ENCODE measurements around the gene C5. TPM values are rescaled to one million over a fixed set of nuclear protein-coding genes. Genes with fewer than 3 reads are reported as not detected.

C5 gene
- total RNA-seq, 1 donor from 2014 or later = 2.0 TPM

DNA sequence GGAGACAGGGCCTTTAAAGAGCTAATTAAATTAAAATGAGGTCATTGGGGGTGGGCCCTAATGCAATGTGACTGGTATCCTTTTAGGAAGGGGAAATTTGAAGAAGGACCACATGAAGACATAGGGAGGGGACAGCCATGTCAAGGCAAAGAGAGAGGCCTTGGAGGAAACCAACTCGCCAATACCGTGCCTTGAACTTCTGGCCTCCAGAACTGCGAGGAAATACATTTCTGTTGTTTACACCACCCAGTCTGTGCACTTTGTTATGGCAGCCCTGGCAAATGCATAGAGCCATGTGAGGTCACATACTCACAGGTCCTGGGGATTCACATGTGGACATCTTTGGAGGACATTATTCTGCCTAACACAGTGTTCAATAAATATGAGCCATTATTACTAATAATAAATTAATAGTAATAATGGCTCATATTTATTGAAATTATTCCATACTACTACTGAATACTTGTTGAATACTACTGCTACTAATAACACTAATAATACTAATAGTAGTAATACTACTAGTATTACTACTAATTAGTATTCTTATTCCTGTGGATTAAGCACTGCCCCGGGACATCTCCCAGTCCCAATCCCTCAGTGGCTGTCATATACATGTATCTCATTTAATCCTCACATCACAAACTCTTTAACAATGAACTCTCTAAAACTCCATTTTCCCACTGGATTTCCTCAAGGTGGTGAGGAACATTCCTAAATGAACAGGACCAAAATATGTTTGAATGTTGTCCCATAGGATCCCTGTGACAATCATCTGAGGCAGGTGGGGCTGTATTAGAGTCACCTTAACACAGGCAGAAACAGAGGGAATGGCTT lies 131.9 kb downstream of the C5 start:
- Histone ChIP-seq H3K4me1 (peaks cover 40% of the 10 kb centered on the region), H3K36me3 (no peaks in the 10 kb centered on the region), H3K9me3 (no peaks in the 10 kb centered on the region), H3K27me3 (no peaks in the 10 kb centered on the region), H3K4me3 (no peak overlapping the region), H3K27ac (peak overlapping the region; percentile 83)
- intact Hi-C loops (cut with DNase I) = no loop called here
- TF ChIP-seq, protein P1, sequence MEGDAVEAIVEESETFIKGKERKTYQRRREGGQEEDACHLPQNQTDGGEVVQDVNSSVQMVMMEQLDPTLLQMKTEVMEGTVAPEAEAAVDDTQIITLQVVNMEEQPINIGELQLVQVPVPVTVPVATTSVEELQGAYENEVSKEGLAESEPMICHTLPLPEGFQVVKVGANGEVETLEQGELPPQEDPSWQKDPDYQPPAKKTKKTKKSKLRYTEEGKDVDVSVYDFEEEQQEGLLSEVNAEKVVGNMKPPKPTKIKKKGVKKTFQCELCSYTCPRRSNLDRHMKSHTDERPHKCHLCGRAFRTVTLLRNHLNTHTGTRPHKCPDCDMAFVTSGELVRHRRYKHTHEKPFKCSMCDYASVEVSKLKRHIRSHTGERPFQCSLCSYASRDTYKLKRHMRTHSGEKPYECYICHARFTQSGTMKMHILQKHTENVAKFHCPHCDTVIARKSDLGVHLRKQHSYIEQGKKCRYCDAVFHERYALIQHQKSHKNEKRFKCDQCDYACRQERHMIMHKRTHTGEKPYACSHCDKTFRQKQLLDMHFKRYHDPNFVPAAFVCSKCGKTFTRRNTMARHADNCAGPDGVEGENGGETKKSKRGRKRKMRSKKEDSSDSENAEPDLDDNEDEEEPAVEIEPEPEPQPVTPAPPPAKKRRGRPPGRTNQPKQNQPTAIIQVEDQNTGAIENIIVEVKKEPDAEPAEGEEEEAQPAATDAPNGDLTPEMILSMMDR (IDR thresholded peaks at IDR 0.05) = no peak
- TF ChIP-seq POLR2AphosphoS5 (IDR thresholded peaks at IDR 0.05; ENCODE audit: insufficient read depth in 1 of 2, low read depth in 1 of 2) (no peak), POLR2A (IDR thresholded peaks at IDR 0.05) (no peak)
- DNase-seq (ENCODE audit: extremely low spot score in 2 of 2) = no peak

DNA sequence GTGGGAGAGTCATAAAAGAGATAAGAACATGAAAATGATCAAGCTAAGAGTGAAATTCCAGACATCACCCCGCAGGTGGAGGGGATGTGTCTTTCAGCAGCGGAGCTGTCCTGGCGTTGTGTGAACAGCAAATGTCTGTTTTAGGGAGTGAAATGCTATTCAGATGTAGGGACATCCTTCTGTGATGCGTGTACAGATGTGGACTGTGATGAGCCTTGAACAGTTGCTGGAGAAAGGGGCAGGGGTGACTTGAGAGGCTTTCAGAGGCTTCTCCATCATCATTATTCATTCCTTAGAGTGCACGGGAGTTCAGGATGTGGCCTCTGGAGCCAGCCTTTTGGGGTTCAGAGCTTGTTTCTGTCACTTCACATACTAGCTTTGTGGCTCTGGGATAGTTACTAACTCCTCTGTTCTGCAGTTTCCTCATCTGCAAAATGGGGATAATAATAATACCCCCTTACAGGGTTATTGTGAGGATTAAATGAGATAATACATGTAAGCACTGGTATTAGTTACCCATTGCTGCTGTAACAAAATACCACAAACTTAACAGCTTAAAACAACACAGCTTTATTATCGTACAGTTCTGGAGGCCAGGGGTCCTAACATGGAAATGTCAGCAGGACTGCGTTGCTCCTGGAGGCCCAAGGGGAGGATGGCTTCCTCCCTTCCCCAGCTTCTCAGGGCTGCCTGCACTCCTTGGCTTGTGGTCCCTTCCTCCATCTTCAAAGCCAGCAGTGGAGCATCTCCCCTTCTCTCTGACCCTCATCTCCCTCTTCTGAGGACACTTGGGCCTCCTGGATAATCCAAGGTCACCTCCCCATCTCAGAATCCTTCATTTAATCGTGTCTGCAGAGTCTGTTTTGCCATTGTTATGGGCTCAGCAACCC lies 132.8 kb downstream of the C5 start:
- H3K36me3 ChIP-seq = no peaks in the 10 kb centered on the region
- H3K4me3 ChIP-seq = no peak overlapping the region
- H3K27ac ChIP-seq = peak overlapping the region; percentile 59
- no peaks in the 10 kb centered on the region for H3K9me3 ChIP-seq
- intact Hi-C loops (cut with DNase I) = no loop called here
- DNase-seq (ENCODE audit: extremely low spot score in 2 of 2) = no peak
- H3K4me1 ChIP-seq = peaks cover 40% of the 10 kb centered on the region
- TF ChIP-seq POLR2AphosphoS5 (IDR thresholded peaks at IDR 0.05; ENCODE audit: insufficient read depth in 1 of 2, low read depth in 1 of 2) (no peak), POLR2A (IDR thresholded peaks at IDR 0.05) (no peak)
- TF ChIP-seq, protein P1 (IDR thresholded peaks at IDR 0.05) = no peak
- H3K27me3 ChIP-seq = no peaks in the 10 kb centered on the region

DNA sequence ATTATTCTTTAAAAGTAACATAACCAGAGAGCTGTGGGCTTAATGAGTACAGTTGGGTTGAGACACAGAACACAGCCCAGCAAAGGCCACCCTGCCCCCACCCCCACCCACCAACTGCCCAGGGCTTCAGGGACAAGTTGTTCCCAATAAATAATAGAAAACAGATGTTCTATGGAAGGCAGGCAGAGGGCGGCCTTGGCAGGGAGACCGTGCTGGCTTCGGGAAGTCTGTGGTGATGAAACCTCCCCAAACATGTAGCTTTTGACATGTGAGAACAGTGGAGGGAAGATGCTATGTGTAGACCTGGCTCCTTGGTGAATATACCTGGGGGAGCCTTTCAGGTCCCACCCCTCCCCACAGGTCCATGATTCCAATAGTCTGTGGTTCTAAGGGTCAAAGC lies 133.5 kb downstream of the C5 start:
- Histone ChIP-seq H3K27me3 (no peaks in the 10 kb centered on the region), H3K4me1 (peaks cover 40% of the 10 kb centered on the region), H3K27ac (peak overlapping the region; percentile 59), H3K36me3 (no peaks in the 10 kb centered on the region), H3K9me3 (no peaks in the 10 kb centered on the region), H3K4me3 (no peak overlapping the region)
- no peak for TF ChIP-seq POLR2A (IDR thresholded peaks at IDR 0.05)
- TF ChIP-seq POLR2AphosphoS5 (IDR thresholded peaks at IDR 0.05; ENCODE audit: insufficient read depth in 1 of 2, low read depth in 1 of 2) = peak in 1 of 2 donors; percentile 33
- TF ChIP-seq, protein P1 (IDR thresholded peaks at IDR 0.05) = no peak
- intact Hi-C loops (cut with DNase I) = no loop called here
- no peak for DNase-seq (ENCODE audit: extremely low spot score in 2 of 2)

DNA sequence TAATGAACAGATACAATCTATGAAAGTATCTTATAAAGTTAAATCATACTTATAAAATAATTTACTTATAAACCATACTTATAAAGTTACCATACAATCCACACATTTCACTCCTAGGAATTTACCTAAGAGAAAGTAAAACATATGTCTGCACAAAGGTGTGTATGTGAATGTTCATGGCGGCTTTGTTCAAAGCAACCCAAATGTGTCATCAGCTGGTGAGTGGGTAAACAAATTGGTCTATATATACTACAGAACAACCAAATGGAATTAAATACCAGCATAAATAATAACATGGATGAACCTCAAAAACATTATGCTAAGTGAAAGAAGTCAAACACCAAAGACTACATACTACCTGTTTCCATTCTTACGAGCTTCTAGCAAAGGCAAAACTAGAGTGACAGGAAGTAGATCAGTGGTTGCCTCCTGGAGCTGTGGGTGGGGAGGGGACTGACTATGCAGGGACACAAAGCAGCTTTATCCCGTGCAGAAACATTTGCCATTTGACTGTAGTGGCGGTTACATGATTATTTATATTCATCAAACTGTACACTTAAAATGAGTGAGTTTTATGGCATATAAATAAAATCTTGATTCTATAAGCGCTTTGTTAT lies 134.1 kb downstream of the C5 start:
- intact Hi-C loops (cut with DNase I) = no loop called here
- Histone ChIP-seq H3K9me3 (no peaks in the 10 kb centered on the region), H3K4me3 (no peak overlapping the region), H3K4me1 (peaks cover 40% of the 10 kb centered on the region), H3K27ac (peak overlapping the region; percentile 59), H3K36me3 (no peaks in the 10 kb centered on the region), H3K27me3 (no peaks in the 10 kb centered on the region)
- DNase-seq (ENCODE audit: extremely low spot score in 2 of 2) = no peak
- TF ChIP-seq, protein P1 (IDR thresholded peaks at IDR 0.05) = no peak
- TF ChIP-seq POLR2A (IDR thresholded peaks at IDR 0.05) = no peak
- no peak for TF ChIP-seq POLR2AphosphoS5 (IDR thresholded peaks at IDR 0.05; ENCODE audit: insufficient read depth in 1 of 2, low read depth in 1 of 2)

All from vagina (tissue), 2 donors.